Measurements from ENCODE around the gene OR8J1. TPM values are rescaled to one million over a fixed set of nuclear protein-coding genes. Genes with fewer than 3 reads are reported as not detected.

The OR8J1 gene
- total RNA-seq, 2 donors from 2014 or later = not detected

Other genes with a start within 250 kb of the OR8J1 start
- not detected for gene OR8H3, start 231.9 kb upstream of the OR8J1 start, total RNA-seq
- not detected for gene OR8J3, start 214.1 kb upstream of the OR8J1 start, total RNA-seq
- gene OR8K5, start 194.0 kb upstream of the OR8J1 start, total RNA-seq = not detected
- not detected for gene OR5J2, start 177.7 kb upstream of the OR8J1 start, total RNA-seq
- not detected for gene OR5T2, start 120.0 kb upstream of the OR8J1 start, total RNA-seq
- gene OR5T3, start 102.0 kb upstream of the OR8J1 start, total RNA-seq = not detected
- not detected for gene OR5T1, start 80.1 kb upstream of the OR8J1 start, total RNA-seq
- not detected for gene OR8H1, start 62.0 kb upstream of the OR8J1 start, total RNA-seq
- gene OR8K3, start 39.1 kb upstream of the OR8J1 start, total RNA-seq = not detected
- not detected for gene OR8K1, start 8.3 kb upstream of the OR8J1 start, total RNA-seq
- gene OR8U1, start 21.3 kb downstream of the OR8J1 start, total RNA-seq = not detected
- gene OR5AL1, start 58.4 kb downstream of the OR8J1 start, total RNA-seq = not detected
- gene OR5M3, start 119.1 kb downstream of the OR8J1 start, total RNA-seq = not detected
- not detected for gene OR5M8, start 137.1 kb downstream of the OR8J1 start, total RNA-seq
- gene OR5M11, start 189.0 kb downstream of the OR8J1 start, total RNA-seq = not detected
- gene OR5M10, start 223.4 kb downstream of the OR8J1 start, total RNA-seq = not detected

Data from activated T-helper 17 cell treated with anti-CD3 and anti-CD28 coated beads, Interleukin-2, amount 50 U/mL, for 72 hours (primary cell).